Endothelial cell of umbilical vein (primary cell): ENCODE results near the gene YPEL5. TPM values are rescaled to one million over a fixed set of nuclear protein-coding genes. Genes with fewer than 3 reads are reported as not detected.

Source experiments
- BruUV-seq: library from RNA; stranded (reverse); fragments of 400-500 nt; replicated peaks from 2 replicates; lab custom pipeline; 2021; lab: Mats Ljungman, UMichigan
- CTCF ChIA-PET: fragments of 300-600, 350-600 bp; sonication (Branson Sonifier 250); formaldehyde crosslinking; loops from one replicate; lab custom pipeline; 2021; ENCODE audit warnings: antibody characterized with exemption, inconsistent platforms; lab: Charles Lee
- POLR2A ChIA-PET: fragments of 300-600, 350-600 bp; sonication (Branson Sonifier 250); formaldehyde crosslinking; loops from one replicate; lab custom pipeline; 2021; ENCODE audit warnings: antibody characterized with exemption, inconsistent platforms; lab: Charles Lee
- DNase-seq: peaks from one replicate; pipeline ENCODE4 v3.0.0-alpha.2; 2011; ENCODE audit warnings: low read depth, low spot score
- FAIRE-seq: peaks from 2 replicates; lab custom pipeline; 2011; peaks lifted over from hg19 to GRCh38; lab: Jason Lieb, UNC
- H2AFZ ChIP-seq: 2 replicates; pipeline ENCODE4 v1.6.0; 2012; ENCODE audit warnings: low read depth, low read length, control low read depth, inconsistent platforms
- H3K27ac ChIP-seq: 2 replicates; pipeline ENCODE4 v1.5.1; 2011; ENCODE audit warnings: low read depth, mild to moderate bottlenecking, control low read depth, low read length, moderate library complexity; ENCODE audit not compliant: insufficient read depth
- H3K27me3 ChIP-seq, 2 experiments: 2 replicates each; pipeline versions ENCODE4 v1.6.0 to v1.6.1; 2011; ENCODE audit warnings: low read length in 2 of 2, mixed read lengths in 1 of 2; ENCODE audit not compliant: control insufficient read depth in 2 of 2, insufficient read depth in 2 of 2
- H3K36me3 ChIP-seq, 2 experiments: 2 replicates in 1 of 2; 3 replicates in 1 of 2; pipeline ENCODE4 v1.5.1; 2011; ENCODE audit warnings: low read length in 2 of 2, mild to moderate bottlenecking in 1 of 2, moderate library complexity in 1 of 2; ENCODE audit not compliant: control insufficient read depth in 2 of 2, insufficient read depth in 2 of 2; ENCODE audit errors: extremely low read depth in 1 of 2
- H3K4me1 ChIP-seq: 3 replicates; pipeline ENCODE4 v1.5.1; 2011; ENCODE audit warnings: mild to moderate bottlenecking, low read length; ENCODE audit not compliant: control insufficient read depth, insufficient read depth; ENCODE audit errors: extremely low read depth
- H3K4me2 ChIP-seq: 2 replicates; pipeline ENCODE4 v1.6.1; 2011; ENCODE audit warnings: low read length, control low read depth, mixed read lengths; ENCODE audit not compliant: insufficient read depth
- H3K4me3 ChIP-seq, 3 experiments: fragments of 200-600 bp in 1 of 3; sonication (generic), shearing (Covaris generic) in 1 of 3; replicated peaks in 1 of 3; 2 replicates each; pipeline ENCODE4 v1.5.1; 2011 to 2016; ENCODE audit warnings: control low read depth in 3 of 3, low read length in 3 of 3, mild to moderate bottlenecking in 2 of 3, inconsistent platforms in 1 of 3, low read depth in 1 of 3, moderate library complexity in 1 of 3; ENCODE audit not compliant: insufficient read depth in 1 of 3
- H3K79me2 ChIP-seq: 2 replicates; pipeline ENCODE4 v1.6.0; 2012; ENCODE audit warnings: low read length, inconsistent platforms; ENCODE audit not compliant: control insufficient read depth, insufficient read depth
- H3K9ac ChIP-seq: replicated peaks from 2 replicates; pipeline ENCODE3; 2011; ENCODE audit warnings: low read length, control low read depth; ENCODE audit not compliant: insufficient read depth; ENCODE audit errors: extremely low read depth
- H3K9me1 ChIP-seq: replicated peaks from 3 replicates; pipeline ENCODE4 v1.6.0; 2011; ENCODE audit warnings: mild to moderate bottlenecking, low read length; ENCODE audit not compliant: control insufficient read depth, insufficient read depth; ENCODE audit errors: extremely low read depth
- H3K9me3 ChIP-seq: replicated peaks from 2 replicates; pipeline ENCODE4 v1.5.1; 2012; ENCODE audit warnings: low read length, inconsistent platforms; ENCODE audit not compliant: control insufficient read depth, insufficient read depth
- H4K20me1 ChIP-seq: replicated peaks from 2 replicates; pipeline ENCODE3; 2011; ENCODE audit warnings: mild to moderate bottlenecking, low read length; ENCODE audit not compliant: control insufficient read depth, insufficient read depth; ENCODE audit errors: extremely low read depth
- EZH2 ChIP-seq: IDR thresholded peaks from 2 replicates; pipeline ENCODE4 v1.6.1; 2012; ENCODE audit warnings: borderline replicate concordance, low read depth, mild to moderate bottlenecking, moderate library complexity, low read length, inconsistent platforms; ENCODE audit not compliant: severe bottlenecking
- FOS ChIP-seq: IDR thresholded peaks from 2 replicates; pipeline ENCODE4 v1.6.1; 2011; ENCODE audit warnings: mild to moderate bottlenecking, low read length, moderate library complexity, borderline replicate concordance; ENCODE audit not compliant: insufficient read depth
- GATA2 ChIP-seq: IDR thresholded peaks from 2 replicates; pipeline ENCODE4 v1.7.0; 2011; ENCODE audit warnings: low read depth, mild to moderate bottlenecking, moderate library complexity, mixed read lengths, low read length; ENCODE audit not compliant: insufficient read length, insufficient read depth
- JUN ChIP-seq: IDR thresholded peaks from 2 replicates; pipeline ENCODE4 v1.6.1; 2011; ENCODE audit warnings: borderline replicate concordance, low read depth; ENCODE audit not compliant: insufficient read length, insufficient read depth
- MYC ChIP-seq: IDR thresholded peaks from one replicate; pipeline ENCODE4 v1.6.1; 2011; ENCODE audit warnings: mild to moderate bottlenecking, low read depth, low read length
- POLR2A ChIP-seq: IDR thresholded peaks from 2 replicates; pipeline ENCODE4 v1.6.1; 2012; ENCODE audit warnings: low read depth, mild to moderate bottlenecking, control low read depth, low read length
- POLR2AphosphoS5 ChIP-seq: IDR thresholded peaks from 2 replicates; pipeline ENCODE4 v1.6.1; 2012; ENCODE audit warnings: low read depth, mild to moderate bottlenecking, control low read depth, low read length, moderate library complexity; ENCODE audit not compliant: insufficient read depth
- dilution Hi-C: fragments of 300-500 bp; cut with MboI; formaldehyde crosslinking; loops from one replicate; pipeline ENCODE4 v1.15.0; 2019; ENCODE audit warnings: low sequenced_read_pairs; ENCODE audit not compliant: extremely low pct_ligation_motif_present
- intact Hi-C: fragments of 100-400 bp; cut with micrococcal nuclease; formaldehyde crosslinking; loops from one replicate; pipeline ENCODE4 v1.10.0; 2022
- polyA plus RNA-seq, 4 experiments: library from polyadenylated mRNA; depleted of rRNA in 3 of 4; stranded (reverse) in 3 of 4; unstranded in 1 of 4; fragments of >200 nt; gene quantifications; 2 replicates each; pipeline versions ENCODE4 v1.2.1 to v1.2.3, GENCODE V29; 2011 to 2012; ENCODE audit warnings: missing spikeins in 1 of 4
- total RNA-seq: library from RNA; stranded (reverse); gene quantifications from 2 replicates; pipeline ENCODE4 v1.2.3, GENCODE V29; 2021
- TF ChIP-seq, protein P1 (sequence below): IDR thresholded peaks from 2 replicates; pipeline ENCODE4 v1.6.1; 2011; ENCODE audit not compliant: insufficient read depth, insufficient read length
- TF ChIP-seq, protein P2 (sequence below), 2 donors: IDR thresholded peaks; 1 replicate in 1 of 2; 2 replicates in 1 of 2; pipeline ENCODE4 v1.5.1; 2011; ENCODE audit warnings: low read length in 2 of 2, mild to moderate bottlenecking in 2 of 2, moderate library complexity in 2 of 2, control low read depth in 1 of 2, inconsistent platforms in 1 of 2, low read depth in 1 of 2; ENCODE audit not compliant: insufficient read depth in 1 of 2; ENCODE audit errors: extremely low read depth in 1 of 2

The YPEL5 gene
- total and polyA plus RNA-seq, 2 donors (not counting 3 experiments of a cell fraction or from before 2014, with no cell fraction given), result 49.5 to 62.0 TPM

DNA sequence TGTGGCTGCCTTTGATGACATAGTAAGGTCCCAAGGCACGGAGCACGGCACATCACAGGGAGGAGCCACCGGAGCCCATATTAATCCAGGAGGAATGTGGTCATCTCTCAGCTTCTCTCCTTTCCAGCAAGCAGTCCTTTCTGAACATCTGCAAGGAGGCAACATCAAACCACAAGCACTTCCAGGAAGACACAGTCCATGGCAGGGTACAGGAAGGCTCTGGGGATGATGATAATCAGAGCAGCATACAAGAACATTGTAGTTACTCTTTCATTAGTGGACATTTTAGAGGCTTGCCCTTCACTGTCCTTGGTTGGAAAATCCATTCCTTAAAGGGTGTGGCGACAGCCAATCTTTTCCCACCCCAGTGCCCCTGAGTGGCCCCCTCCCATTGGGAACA lies 31.1 kb downstream of the YPEL5 start:
- intact Hi-C loops, result no loop called here
- POLR2A ChIA-PET, result no interaction called here

More for the DNA sequence above, 31.1 kb downstream of the YPEL5 start:
- H3K27ac ChIP-seq, result no peak overlapping the region
- CTCF ChIA-PET, result interaction anchor here (3.1 kb wide), 1 partner anchor 13 kb away, joined by 13 read pairs; no protein-coding TSS in a partner anchor
- no peaks in the 10 kb centered on the region for H3K27me3 ChIP-seq
- dilution Hi-C loops, result no loop called here
- H3K9me1 ChIP-seq, result no peaks in the 10 kb centered on the region
- no TSS peak for BruUV-seq
- DNase-seq (no peak), FAIRE-seq (no peak)
- H3K36me3 ChIP-seq, result no peaks in the 10 kb centered on the region
- no peaks in the 10 kb centered on the region for H4K20me1 ChIP-seq
- no peak overlapping the region for H3K9ac ChIP-seq
- H3K9me3 ChIP-seq, result no peaks in the 10 kb centered on the region
- no peak for TF ChIP-seq MYC
- no peak for TF ChIP-seq POLR2A
- no peak for TF ChIP-seq FOS
- TF ChIP-seq JUN, result no peak
- TF ChIP-seq, protein P1, sequence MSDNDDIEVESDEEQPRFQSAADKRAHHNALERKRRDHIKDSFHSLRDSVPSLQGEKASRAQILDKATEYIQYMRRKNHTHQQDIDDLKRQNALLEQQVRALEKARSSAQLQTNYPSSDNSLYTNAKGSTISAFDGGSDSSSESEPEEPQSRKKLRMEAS, result no peak
- TF ChIP-seq, protein P2, sequence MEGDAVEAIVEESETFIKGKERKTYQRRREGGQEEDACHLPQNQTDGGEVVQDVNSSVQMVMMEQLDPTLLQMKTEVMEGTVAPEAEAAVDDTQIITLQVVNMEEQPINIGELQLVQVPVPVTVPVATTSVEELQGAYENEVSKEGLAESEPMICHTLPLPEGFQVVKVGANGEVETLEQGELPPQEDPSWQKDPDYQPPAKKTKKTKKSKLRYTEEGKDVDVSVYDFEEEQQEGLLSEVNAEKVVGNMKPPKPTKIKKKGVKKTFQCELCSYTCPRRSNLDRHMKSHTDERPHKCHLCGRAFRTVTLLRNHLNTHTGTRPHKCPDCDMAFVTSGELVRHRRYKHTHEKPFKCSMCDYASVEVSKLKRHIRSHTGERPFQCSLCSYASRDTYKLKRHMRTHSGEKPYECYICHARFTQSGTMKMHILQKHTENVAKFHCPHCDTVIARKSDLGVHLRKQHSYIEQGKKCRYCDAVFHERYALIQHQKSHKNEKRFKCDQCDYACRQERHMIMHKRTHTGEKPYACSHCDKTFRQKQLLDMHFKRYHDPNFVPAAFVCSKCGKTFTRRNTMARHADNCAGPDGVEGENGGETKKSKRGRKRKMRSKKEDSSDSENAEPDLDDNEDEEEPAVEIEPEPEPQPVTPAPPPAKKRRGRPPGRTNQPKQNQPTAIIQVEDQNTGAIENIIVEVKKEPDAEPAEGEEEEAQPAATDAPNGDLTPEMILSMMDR (IDR thresholded peaks at IDR 0.05; ENCODE audit: extremely low read depth in 1 of 2, insufficient read depth in 1 of 2, low read depth in 1 of 2, low read length in 2 of 2), result no peak
- no peak for TF ChIP-seq POLR2AphosphoS5
- no peak for TF ChIP-seq EZH2
- TF ChIP-seq GATA2, result no peak
- H3K79me2 ChIP-seq, result no peaks in the 10 kb centered on the region
- H3K4me2 ChIP-seq, result no peak overlapping the region
- no peak overlapping the region for H3K4me3 ChIP-seq
- no peak overlapping the region for H2AFZ ChIP-seq
- no peaks in the 10 kb centered on the region for H3K4me1 ChIP-seq
